Measurements from ENCODE around the gene NDUFAF5. TPM values are rescaled to one million over a fixed set of nuclear protein-coding genes. Genes with fewer than 3 reads are reported as not detected.

NDUFAF5 gene
- total and polyA plus RNA-seq, 2 donors (not counting 3 experiments of a cell fraction or from before 2014, with no cell fraction given): 9.8 to 26.4 TPM

GRCh38 chr20:13753436-13754036 is 31.3 kb upstream of the NDUFAF5 start:
- FAIRE-seq (no peak), DNase-seq (ENCODE audit: low read depth, low spot score) (no peak)
- Histone ChIP-seq H3K36me3 (ENCODE audit: control insufficient read depth in 2 of 2, extremely low read depth in 1 of 2, insufficient read depth in 2 of 2, low read length in 2 of 2) (peaks cover 2 to 6% of the 10 kb centered on the region in 2 experiments), H3K79me2 (ENCODE audit: control insufficient read depth, insufficient read depth, low read length) (no peaks in the 10 kb centered on the region), H3K4me1 (ENCODE audit: control insufficient read depth, extremely low read depth, insufficient read depth, low read length) (no peaks in the 10 kb centered on the region), H3K4me3 (replicated peaks in 1 of 3; ENCODE audit: insufficient read depth in 1 of 3, low read depth in 1 of 3, low read length in 3 of 3) (no peak overlapping the region), H3K27me3 (ENCODE audit: control insufficient read depth in 2 of 2, insufficient read depth in 2 of 2, low read length in 2 of 2) (no peaks in the 10 kb centered on the region), H3K9me1 (replicated peaks; ENCODE audit: control insufficient read depth, extremely low read depth, insufficient read depth, low read length) (no peaks in the 10 kb centered on the region), H3K4me2 (ENCODE audit: insufficient read depth, low read length) (no peak overlapping the region), H3K9me3 (replicated peaks; ENCODE audit: control insufficient read depth, insufficient read depth, low read length) (no peaks in the 10 kb centered on the region), H3K9ac (replicated peaks; ENCODE audit: extremely low read depth, insufficient read depth, low read length) (no peak overlapping the region), H4K20me1 (replicated peaks; ENCODE audit: control insufficient read depth, extremely low read depth, insufficient read depth, low read length) (no peaks in the 10 kb centered on the region), H3K27ac (ENCODE audit: insufficient read depth, low read depth, low read length) (no peak overlapping the region), H2AFZ (ENCODE audit: low read depth, low read length) (no peak overlapping the region)
- intact Hi-C loops (cut with micrococcal nuclease) (no loop called here), dilution Hi-C loops (cut with MboI; ENCODE audit: extremely low pct_ligation_motif_present, low sequenced_read_pairs) (no loop called here)
- CTCF ChIA-PET: interaction anchor here (1.9 kb wide), 1 partner anchor 19 kb away, joined by 7 read pairs; no protein-coding TSS in a partner anchor
- no TSS peak for BruUV-seq (replicated peaks)
- TF ChIP-seq JUN (IDR thresholded peaks at IDR 0.05; ENCODE audit: borderline replicate concordance, insufficient read depth, insufficient read length, low read depth) (no peak), FOS (IDR thresholded peaks at IDR 0.05; ENCODE audit: borderline replicate concordance, insufficient read depth, low read length) (no peak), EZH2 (IDR thresholded peaks at IDR 0.05; ENCODE audit: borderline replicate concordance, low read depth, low read length, severe bottlenecking) (no peak), MYC (IDR thresholded peaks at IDR 0.05; ENCODE audit: low read depth, low read length) (no peak), MAX (IDR thresholded peaks at IDR 0.05; ENCODE audit: insufficient read depth, insufficient read length) (no peak), POLR2AphosphoS5 (IDR thresholded peaks at IDR 0.05; ENCODE audit: insufficient read depth, low read depth, low read length) (no peak), POLR2A (IDR thresholded peaks at IDR 0.05; ENCODE audit: low read depth, low read length) (no peak)
- POLR2A ChIA-PET: no interaction called here

GRCh38 chr20:13755809-13756208 is 29.0 kb upstream of the NDUFAF5 start:
- dilution Hi-C loops (cut with MboI; ENCODE audit: extremely low pct_ligation_motif_present, low sequenced_read_pairs) (no loop called here), intact Hi-C loops (cut with micrococcal nuclease) (no loop called here)
- Histone ChIP-seq H3K27ac (ENCODE audit: insufficient read depth, low read depth, low read length) (no peak overlapping the region), H3K27me3 (ENCODE audit: control insufficient read depth in 2 of 2, insufficient read depth in 2 of 2, low read length in 2 of 2) (no peaks in the 10 kb centered on the region), H2AFZ (ENCODE audit: low read depth, low read length) (no peak overlapping the region), H3K79me2 (ENCODE audit: control insufficient read depth, insufficient read depth, low read length) (no peaks in the 10 kb centered on the region), H3K4me2 (ENCODE audit: insufficient read depth, low read length) (no peak overlapping the region), H3K36me3 (ENCODE audit: control insufficient read depth in 2 of 2, extremely low read depth in 1 of 2, insufficient read depth in 2 of 2, low read length in 2 of 2) (peaks cover 2 to 6% of the 10 kb centered on the region in 2 experiments), H3K4me1 (ENCODE audit: control insufficient read depth, extremely low read depth, insufficient read depth, low read length) (no peaks in the 10 kb centered on the region), H3K4me3 (replicated peaks in 1 of 3; ENCODE audit: insufficient read depth in 1 of 3, low read depth in 1 of 3, low read length in 3 of 3) (no peak overlapping the region), H4K20me1 (replicated peaks; ENCODE audit: control insufficient read depth, extremely low read depth, insufficient read depth, low read length) (no peaks in the 10 kb centered on the region), H3K9ac (replicated peaks; ENCODE audit: extremely low read depth, insufficient read depth, low read length) (no peak overlapping the region), H3K9me1 (replicated peaks; ENCODE audit: control insufficient read depth, extremely low read depth, insufficient read depth, low read length) (no peaks in the 10 kb centered on the region), H3K9me3 (replicated peaks; ENCODE audit: control insufficient read depth, insufficient read depth, low read length) (no peaks in the 10 kb centered on the region)
- no peak for TF ChIP-seq EZH2 (IDR thresholded peaks at IDR 0.05; ENCODE audit: borderline replicate concordance, low read depth, low read length, severe bottlenecking)
- no peak for TF ChIP-seq POLR2A (IDR thresholded peaks at IDR 0.05; ENCODE audit: low read depth, low read length)
- TF ChIP-seq POLR2AphosphoS5 (IDR thresholded peaks at IDR 0.05; ENCODE audit: insufficient read depth, low read depth, low read length): no peak
- no peak for TF ChIP-seq JUN (IDR thresholded peaks at IDR 0.05; ENCODE audit: borderline replicate concordance, insufficient read depth, insufficient read length, low read depth)
- TF ChIP-seq GATA2 (IDR thresholded peaks at IDR 0.05; ENCODE audit: insufficient read depth, insufficient read length, low read depth, low read length): no peak
- TF ChIP-seq MYC (IDR thresholded peaks at IDR 0.05; ENCODE audit: low read depth, low read length): no peak
- TF ChIP-seq FOS (IDR thresholded peaks at IDR 0.05; ENCODE audit: borderline replicate concordance, insufficient read depth, low read length): no peak
- no peak for TF ChIP-seq CTCF (IDR thresholded peaks at IDR 0.05; ENCODE audit: extremely low read depth in 1 of 2, insufficient read depth in 1 of 2, low read depth in 1 of 2, low read length in 2 of 2)
- no peak for TF ChIP-seq MAX (IDR thresholded peaks at IDR 0.05; ENCODE audit: insufficient read depth, insufficient read length)
- CTCF ChIA-PET: interaction anchor here (1.2 kb wide), 1 partner anchor 17 kb away, joined by 4 read pairs; no protein-coding TSS in a partner anchor
- no TSS peak for BruUV-seq (replicated peaks)
- POLR2A ChIA-PET: no interaction called here
- FAIRE-seq: no peak
- DNase-seq (ENCODE audit: low read depth, low spot score): no peak
